ENCODE measurements around the gene GBX2. TPM values are rescaled to one million over a fixed set of nuclear protein-coding genes. Genes with fewer than 3 reads are reported as not detected.

The GBX2 gene
- total and polyA plus RNA-seq, 2 of the 8 experiments (the other 6 are each of a cell fraction or from before 2014, with no cell fraction given): 0.38 to 0.89 TPM

- Histone ChIP-seq H2AFZ (ENCODE audit: low read length) (no peak overlapping the region), H3K56ac (replicated peaks; ENCODE audit: insufficient read length, low read depth, low read length) (no peak overlapping the region), H2BK15ac (ENCODE audit: low read length) (no peak overlapping the region), H3K4me3 (ENCODE audit: extremely low read depth in 1 of 4, insufficient read depth in 2 of 4, low read depth in 3 of 4, low read length in 4 of 4) (no peak overlapping the region), H3K18ac (ENCODE audit: extremely low read depth, low read length) (no peak overlapping the region), H2BK12ac (ENCODE audit: low read depth, low read length) (no peak overlapping the region), H3K4ac (replicated peaks; ENCODE audit: insufficient read length, low read depth, low read length) (no peak overlapping the region), H4K5ac (ENCODE audit: insufficient read length, low read depth, low read length) (no peak overlapping the region), H4K91ac (replicated peaks; ENCODE audit: insufficient read length, low read length) (no peak overlapping the region), H3K27me3 (replicated peaks in 1 of 4; ENCODE audit: control insufficient read depth in 3 of 4, extremely low read depth in 1 of 4, insufficient read depth in 3 of 4, low read length in 3 of 4) (no peaks in the 10 kb centered on the region; a peak in 1 of 7 replicates), H3K9ac (replicated peaks in 1 of 4; ENCODE audit: extremely low read depth in 1 of 4, low read depth in 3 of 4, low read length in 3 of 4) (no peak overlapping the region), H2BK120ac (replicated peaks; ENCODE audit: low read depth, low read length) (no peak overlapping the region), H4K20me1 (replicated peaks in 1 of 2; ENCODE audit: control insufficient read depth in 1 of 2, insufficient read depth in 2 of 2, low read length in 2 of 2) (no peaks in the 10 kb centered on the region), H3K27ac (ENCODE audit: low read depth, low read length) (no peak overlapping the region), H3K23me2 (ENCODE audit: low read depth, low read length) (no peaks in the 10 kb centered on the region), H4K8ac (ENCODE audit: extremely low read depth, insufficient read depth, low read length) (no peak overlapping the region), H3K14ac (ENCODE audit: insufficient read length) (no peak overlapping the region), H3K23ac (ENCODE audit: insufficient read length) (no peak overlapping the region), H2AK5ac (ENCODE audit: low read depth, low read length) (no peak overlapping the region), H3K4me2 (ENCODE audit: insufficient read depth in 1 of 2, low read depth in 2 of 2, low read length in 2 of 2) (no peak overlapping the region), H3K79me2 (ENCODE audit: control insufficient read depth in 1 of 2, insufficient read depth in 2 of 2, low read length in 2 of 2) (no peaks in the 10 kb centered on the region), H3K79me1 (ENCODE audit: low read depth, low read length) (no peaks in the 10 kb centered on the region), H3K4me1 (replicated peaks in 1 of 4; ENCODE audit: control insufficient read depth in 3 of 4, insufficient read depth in 4 of 4, low read length in 3 of 4) (no peaks in the 10 kb centered on the region), H2BK20ac (ENCODE audit: low read length) (no peak overlapping the region), H3K9me3 (ENCODE audit: insufficient read depth in 2 of 2, low read depth in 1 of 2, low read length in 1 of 2) (0 out of 4 replicates have a peak, but pooled peaks cover 0 to 2% of the 10 kb centered on the region in 2 experiments), H3K36me3 (ENCODE audit: control insufficient read depth in 2 of 4, insufficient read depth in 4 of 4, low read length in 3 of 4) (no peaks in the 10 kb centered on the region), H2BK5ac (ENCODE audit: low read depth, low read length) (no peak overlapping the region)
- POLR2A ChIA-PET (ENCODE audit: partially characterized antibody): interaction anchor here (2.0 kb wide), 1 partner anchor 9 kb away, joined by 4 read pairs; no protein-coding TSS in a partner anchor
- DNase-seq (ENCODE audit: low read depth in 1 of 2, low spot score in 2 of 2) (no peak), FAIRE-seq (no peak)
- WGBS, 2 experiments (ENCODE audit: extremely low coverage in 1 of 2, insufficient coverage in 1 of 2, insufficient read length in 1 of 2, insufficient replicate concordance in 2 of 2, low coverage in 1 of 2, low lambda C conversion rate in 2 of 2, missing lambda C conversion rate in 1 of 2): 86% methylated on average over 4 of the region's 4 CpGs; no CpG with 5 or more reads in 1 of the 2 experiments
- CTCF ChIA-PET (ENCODE audit: partially characterized antibody): interaction anchor here (0.6 to 1.3 kb wide), 4 partner anchors 18 to 352 kb away, joined by 3 read pairs; partner anchors contain the start of gene ACKR3
- TF ChIP-seq SIRT6 (IDR thresholded peaks at IDR 0.05; ENCODE audit: low read length) (no peak), SP2 (IDR thresholded peaks at IDR 0.05; ENCODE audit: low read length) (no peak), KDM4A (IDR thresholded peaks at IDR 0.05; ENCODE audit: low read depth, low read length, severe bottlenecking) (no peak)
These were observed 49.7 kb upstream of the GBX2 start for GRCh38 chr2:236217926-236218325.

All from H1 (cell line).